NCI-H82 treated with DMSO at 0.1 percent for 48 hours (cell line): Measurements from ENCODE around the gene GRID2IP.
"Not testable (repeated sequence)": the region's sequence is repeated elsewhere in the genome, so short reads cannot be mapped to it uniquely, and the experiment has no call there.

ENCODE experiments used
- DNase-seq: peaks from one replicate; lab custom pipeline; 2025; ENCODE audit not compliant: unreplicated experiment; lab: John Stamatoyannopoulos, UW

Gene GRID2IP

DNA sequence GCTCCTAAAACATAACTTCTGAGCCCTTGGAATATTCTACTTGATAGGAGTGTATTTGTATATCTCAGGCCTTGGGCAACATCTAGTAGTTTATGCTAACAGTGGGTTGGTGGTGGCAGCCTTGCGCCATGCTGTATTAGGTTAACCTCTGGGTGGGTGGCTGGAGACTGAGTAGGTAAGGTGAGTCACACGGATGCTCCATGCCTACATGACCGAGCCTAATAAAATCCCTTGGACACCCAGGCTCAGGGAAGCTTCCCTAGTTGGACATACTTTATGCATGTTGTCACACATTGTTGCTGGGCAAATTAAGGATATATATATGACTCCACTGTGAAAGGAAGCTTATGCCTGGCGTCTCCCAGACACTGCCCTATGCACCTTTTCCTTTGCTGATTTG lies 97.5 kb downstream of the GRID2IP start:
- no peak for DNase-seq

DNA sequence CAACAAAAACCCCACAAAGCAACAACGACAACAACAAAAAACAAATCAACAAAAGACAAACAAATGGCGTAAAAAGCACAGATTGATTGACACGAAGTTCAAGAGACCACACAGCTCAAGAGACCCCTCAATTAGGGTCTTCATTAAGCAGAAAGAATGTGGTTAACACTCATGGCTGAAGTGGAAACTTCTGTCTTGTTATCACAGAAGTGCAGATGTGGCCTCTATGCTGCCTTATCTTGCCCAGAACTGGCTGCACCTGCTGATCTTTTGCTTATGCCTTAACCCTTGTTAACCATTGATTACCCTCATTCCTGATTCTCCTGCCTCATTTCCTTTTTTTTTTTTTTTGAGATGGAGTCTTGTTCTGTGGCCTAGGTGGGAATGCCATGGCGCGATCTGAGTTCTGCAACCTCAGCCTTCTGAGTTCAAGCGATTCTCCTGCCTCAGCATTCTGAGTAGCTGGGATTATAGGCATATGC lies 100.0 kb downstream of the GRID2IP start:
- no peak for DNase-seq

DNA sequence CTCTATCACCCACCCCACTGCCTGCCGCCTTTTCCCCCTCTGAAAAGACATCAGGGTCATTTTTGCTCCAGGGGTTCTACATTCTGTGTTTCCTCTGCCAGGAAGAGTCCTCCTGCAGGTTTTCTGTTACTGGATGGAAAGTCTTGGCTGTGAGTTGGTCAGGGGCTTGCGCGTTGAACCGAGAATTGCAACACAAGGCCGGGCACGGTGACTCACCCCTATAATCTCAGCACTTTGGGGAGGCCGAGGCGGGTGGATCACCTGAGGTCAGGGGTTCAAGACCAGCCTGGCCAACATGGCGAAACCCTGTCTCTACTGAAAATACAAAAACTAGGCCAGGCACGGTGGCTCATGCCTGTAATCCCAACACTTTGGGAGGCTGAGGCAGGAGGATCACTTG lies 100.7 kb downstream of the GRID2IP start:
- DNase-seq: not testable (repeated sequence)

DNA sequence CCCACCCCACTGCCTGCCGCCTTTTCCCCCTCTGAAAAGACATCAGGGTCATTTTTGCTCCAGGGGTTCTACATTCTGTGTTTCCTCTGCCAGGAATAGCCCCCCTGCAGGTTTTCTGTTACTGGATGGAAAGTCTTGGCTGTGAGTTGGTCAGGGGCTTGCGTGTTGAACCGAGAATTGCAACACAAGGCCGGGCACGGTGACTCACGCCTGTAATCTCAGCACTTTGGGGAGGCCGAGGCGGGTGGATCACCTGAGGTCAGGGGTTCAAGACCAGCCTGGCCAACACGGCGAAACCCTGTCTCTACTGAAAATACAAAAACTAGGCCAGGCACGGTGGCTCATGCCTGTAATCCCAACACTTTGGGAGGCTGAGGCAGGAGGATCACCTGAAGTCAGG lies 101.4 kb downstream of the GRID2IP start:
- DNase-seq: not testable (repeated sequence)

DNA sequence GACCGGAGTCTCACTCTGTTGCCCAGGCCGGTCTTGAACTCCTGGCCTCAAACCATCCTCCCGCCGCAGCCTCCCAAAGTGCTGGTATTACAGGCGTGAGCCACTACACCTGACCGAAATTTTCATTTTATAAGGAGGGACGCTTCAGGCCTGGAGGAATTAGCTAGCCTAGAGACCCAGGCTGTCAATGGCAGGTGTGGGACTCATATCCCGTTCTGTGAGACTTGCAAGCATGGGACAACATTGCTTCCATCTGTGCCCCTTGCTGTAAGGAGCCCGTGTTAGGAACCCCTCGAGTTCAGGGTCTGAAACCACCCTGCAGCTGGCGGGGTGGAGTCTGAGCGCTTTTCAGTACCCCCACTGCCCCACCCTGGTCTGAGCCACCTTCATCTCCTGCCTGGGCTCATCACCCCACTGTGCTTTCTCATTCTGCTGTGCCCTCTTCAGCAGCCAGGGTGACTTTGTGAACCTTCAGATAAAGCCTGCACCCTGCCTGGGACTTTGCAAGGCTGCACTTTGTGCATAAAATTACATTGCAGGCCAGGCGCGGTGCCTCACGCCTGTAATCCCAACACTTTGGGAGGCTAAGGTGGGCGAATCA lies 102.2 kb downstream of the GRID2IP start:
- no peak for DNase-seq

DNA sequence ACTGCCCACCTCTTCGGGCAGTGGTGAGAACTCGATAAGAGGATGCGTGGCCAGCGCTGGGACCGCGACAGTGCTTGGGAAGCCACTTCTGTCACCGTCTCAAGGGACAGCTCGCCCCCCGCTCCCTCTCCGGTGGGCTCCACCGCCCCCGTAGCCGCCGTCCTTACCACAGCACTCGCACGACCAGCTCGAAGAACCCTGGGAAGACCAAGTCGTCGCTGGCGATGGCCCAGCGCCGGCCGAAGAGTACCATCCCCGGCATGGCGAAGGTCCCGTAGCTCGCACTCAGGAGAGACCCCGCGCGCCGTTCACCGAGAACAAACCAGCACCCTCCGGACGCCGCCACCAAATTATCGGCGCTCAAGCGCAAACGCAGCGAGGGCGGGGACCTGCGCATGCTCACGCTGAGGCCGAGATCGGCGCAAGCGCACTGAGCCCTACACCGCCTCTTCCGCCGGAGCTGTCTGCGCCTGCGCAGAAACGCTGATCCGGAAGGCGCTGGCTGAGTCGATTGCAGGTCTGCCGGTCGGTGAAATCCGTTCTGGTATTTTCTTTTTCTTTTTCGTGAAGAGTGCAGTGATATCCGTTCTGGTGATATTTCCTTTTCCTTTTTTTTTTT lies 103.6 kb downstream of the GRID2IP start, which contains the start of gene DAGLB:
Gene DAGLB (minus strand): TSS at position 374 of the 619 bp plus-strand sequence. CDS start 112 bp downstream, at position 262.
- peak; percentile 55 for DNase-seq
